GM12801 (cell line): Measurements from ENCODE around the gene CSNK2B.

Source experiments
- TF ChIP-seq, protein P1 (sequence below): IDR thresholded peaks from one replicate; pipeline ENCODE4 v1.5.1; 2011; ENCODE audit warnings: control low read depth; ENCODE audit not compliant: insufficient read length; ENCODE audit errors: extremely low read depth

Gene CSNK2B

DNA sequence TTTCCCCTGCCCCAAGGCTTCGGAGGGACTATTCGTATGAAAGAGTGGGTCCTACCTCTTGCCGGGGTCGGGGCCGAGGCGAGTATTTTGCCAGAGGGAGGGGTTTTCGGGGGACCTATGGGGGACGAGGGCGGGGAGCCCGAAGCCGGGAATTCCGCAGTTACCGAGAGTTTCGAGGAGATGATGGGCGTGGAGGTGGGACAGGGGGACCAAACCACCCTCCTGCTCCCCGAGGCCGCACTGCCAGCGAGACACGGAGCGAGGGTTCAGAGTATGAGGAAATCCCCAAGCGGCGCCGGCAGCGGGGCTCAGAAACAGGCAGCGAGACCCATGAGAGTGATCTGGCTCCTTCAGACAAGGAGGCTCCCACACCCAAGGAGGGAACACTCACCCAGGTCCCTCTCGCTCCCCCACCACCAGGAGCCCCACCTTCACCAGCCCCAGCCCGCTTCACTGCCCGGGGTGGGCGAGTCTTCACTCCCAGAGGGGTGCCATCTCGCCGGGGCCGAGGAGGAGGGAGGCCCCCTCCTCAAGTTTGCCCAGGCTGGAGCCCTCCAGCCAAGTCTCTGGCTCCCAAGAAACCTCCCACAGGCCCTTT lies 34.1 kb upstream of the CSNK2B start:
- TF ChIP-seq, protein P1, sequence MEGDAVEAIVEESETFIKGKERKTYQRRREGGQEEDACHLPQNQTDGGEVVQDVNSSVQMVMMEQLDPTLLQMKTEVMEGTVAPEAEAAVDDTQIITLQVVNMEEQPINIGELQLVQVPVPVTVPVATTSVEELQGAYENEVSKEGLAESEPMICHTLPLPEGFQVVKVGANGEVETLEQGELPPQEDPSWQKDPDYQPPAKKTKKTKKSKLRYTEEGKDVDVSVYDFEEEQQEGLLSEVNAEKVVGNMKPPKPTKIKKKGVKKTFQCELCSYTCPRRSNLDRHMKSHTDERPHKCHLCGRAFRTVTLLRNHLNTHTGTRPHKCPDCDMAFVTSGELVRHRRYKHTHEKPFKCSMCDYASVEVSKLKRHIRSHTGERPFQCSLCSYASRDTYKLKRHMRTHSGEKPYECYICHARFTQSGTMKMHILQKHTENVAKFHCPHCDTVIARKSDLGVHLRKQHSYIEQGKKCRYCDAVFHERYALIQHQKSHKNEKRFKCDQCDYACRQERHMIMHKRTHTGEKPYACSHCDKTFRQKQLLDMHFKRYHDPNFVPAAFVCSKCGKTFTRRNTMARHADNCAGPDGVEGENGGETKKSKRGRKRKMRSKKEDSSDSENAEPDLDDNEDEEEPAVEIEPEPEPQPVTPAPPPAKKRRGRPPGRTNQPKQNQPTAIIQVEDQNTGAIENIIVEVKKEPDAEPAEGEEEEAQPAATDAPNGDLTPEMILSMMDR, result no peak

DNA sequence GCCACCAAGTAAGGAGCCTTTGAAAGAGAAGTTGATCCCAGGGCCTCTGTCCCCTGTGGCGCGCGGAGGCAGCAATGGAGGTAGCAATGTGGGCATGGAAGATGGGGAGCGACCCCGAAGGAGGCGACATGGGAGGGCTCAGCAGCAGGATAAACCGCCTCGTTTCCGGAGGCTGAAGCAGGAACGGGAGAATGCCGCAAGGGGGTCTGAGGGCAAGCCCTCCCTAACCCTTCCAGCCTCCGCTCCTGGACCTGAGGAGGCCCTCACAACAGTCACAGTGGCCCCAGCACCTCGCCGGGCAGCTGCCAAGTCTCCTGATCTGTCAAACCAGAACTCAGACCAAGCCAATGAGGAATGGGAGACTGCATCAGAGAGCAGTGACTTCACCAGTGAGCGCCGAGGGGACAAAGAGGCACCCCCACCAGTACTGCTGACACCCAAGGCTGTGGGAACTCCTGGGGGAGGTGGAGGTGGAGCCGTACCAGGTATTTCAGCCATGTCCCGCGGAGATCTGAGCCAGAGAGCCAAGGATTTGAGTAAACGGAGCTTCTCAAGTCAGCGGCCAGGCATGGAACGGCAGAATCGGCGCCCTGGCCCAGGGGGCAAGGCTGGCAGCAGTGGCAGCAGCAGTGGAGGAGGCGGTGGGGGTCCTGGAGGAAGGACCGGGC lies 33.5 kb upstream of the CSNK2B start:
- TF ChIP-seq, protein P1, result no peak

DNA sequence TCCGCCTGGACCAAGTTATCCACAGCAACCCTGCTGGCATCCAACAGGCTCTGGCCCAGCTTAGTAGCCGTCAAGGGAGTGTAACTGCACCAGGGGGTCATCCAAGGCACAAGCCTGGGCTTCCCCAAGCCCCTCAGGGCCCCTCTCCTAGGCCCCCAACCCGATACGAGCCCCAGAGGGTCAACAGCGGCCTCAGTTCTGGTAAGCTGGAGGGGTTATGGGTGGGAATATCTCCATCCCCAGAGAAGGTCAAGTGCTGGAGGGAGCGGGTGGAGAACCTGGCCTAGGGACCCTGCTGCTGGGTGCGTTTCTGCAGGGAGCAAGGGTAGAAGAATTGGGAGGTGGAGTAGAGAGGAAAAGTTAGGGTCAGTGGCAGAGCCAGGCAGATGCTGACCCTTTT lies 32.4 kb upstream of the CSNK2B start:
- TF ChIP-seq, protein P1, result no peak

DNA sequence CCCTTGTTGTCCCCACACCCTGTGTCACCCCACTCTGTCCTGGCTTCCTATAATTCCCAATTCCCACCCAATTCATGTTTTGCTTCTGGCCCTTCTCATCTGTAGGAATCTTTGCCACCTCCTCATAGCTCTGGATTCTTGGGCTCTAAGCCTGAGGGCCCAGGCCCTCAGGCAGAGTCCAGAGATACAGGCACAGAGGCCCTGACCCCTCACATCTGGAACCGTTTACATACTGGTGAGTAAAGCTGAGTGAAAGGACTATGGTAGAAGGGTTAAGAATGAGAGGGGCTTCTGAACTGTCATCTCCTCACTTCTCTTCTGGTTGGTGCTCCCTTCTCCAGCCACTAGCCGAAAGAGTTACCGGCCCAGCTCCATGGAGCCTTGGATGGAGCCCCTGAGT lies 31.7 kb upstream of the CSNK2B start:
- TF ChIP-seq, protein P1, result no peak

DNA sequence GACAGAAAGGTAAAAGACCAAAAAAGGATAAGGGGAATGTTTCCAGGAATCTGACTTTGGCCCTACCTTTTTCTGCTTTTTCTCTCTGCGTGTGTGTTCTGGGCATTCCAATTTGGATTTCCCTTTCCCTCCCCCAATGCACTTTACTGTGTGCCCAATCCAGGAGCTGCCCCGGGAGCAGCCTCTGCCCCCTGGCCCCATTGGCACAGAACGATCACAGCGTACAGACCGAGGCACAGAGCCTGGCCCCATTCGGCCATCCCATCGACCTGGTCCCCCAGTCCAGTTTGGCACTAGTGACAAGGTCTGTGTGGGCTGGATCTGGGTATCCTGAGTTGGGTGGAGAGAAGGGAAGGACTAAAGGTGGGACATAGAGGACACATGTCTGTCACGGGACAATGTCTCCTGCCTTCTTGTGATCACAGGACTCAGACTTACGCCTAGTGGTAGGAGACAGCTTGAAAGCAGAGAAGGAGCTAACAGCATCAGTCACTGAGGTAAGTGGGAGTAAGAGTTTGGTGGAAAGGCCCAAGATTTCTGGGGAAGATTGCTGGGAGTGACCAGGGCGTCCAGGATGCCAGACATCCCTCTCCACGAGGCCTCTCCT lies 30.8 kb upstream of the CSNK2B start:
- TF ChIP-seq, protein P1, result no peak

DNA sequence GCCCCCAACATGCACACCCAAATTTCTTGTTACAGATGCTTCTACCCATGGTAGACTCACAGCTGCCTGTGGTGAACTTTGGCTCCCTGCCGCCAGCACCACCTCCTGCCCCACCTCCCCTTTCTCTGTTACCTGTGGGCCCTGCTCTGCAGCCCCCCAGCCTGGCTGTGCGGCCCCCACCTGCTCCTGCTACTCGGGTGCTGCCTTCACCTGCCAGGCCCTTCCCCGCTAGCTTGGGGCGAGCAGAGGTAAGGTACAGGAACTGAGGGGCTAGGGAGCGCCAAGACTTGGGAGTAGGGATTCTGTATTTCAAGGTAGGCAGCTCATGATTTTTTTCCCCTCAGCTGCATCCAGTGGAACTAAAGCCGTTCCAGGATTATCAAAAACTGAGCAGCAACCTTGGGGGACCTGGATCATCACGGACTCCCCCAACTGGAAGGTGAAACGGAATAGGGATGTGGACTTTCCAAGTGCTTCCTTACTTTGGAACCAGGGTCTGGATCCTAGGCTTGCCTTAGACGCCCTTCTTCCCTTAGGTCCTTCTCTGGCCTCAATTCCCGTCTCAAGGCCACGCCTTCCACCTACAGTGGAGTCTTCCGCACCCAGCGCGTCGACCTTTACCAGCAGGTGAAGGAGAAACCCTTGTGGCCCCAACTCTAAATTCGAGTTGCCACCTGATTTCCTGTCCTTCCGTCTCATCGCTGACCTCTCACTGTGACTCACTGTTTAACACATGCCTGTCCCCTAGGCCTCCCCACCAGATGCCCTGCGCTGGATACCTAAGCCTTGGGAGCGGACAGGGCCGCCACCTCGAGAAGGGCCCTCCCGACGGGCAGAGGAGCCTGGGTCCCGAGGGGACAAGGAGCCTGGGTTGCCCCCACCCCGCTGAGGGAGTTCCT lies 28.9 kb upstream of the CSNK2B start:
- TF ChIP-seq, protein P1, result no peak

DNA sequence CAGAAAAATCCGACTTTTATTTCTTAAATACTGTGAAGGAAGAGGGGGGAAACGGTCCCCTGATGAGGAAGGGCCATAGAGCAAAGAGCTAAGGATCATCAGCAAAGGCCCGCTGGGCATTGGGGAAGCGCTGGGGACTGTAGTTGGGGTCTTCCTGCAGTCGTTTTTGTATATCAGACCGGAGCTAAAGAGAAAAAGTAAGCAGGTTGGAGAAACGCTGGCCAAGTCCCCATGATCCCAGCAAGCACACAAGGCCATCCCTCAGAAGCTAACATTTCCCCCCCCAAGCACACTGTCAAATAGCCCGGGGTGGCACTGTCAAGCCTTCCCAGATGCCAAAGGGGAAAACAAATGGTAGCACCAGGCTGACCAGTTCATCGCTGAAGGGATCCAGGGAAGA lies 26.8 kb upstream of the CSNK2B start:
- TF ChIP-seq, protein P1, result no peak
